Central memory CD8-positive, alpha-beta T cell (primary cell): ENCODE data around the gene ANO3.
"Not testable (repeated sequence)": the region's sequence is repeated elsewhere in the genome, so short reads cannot be mapped to it uniquely, and the experiment has no call there.

ENCODE experiments used
- ATAC-seq: fragments of 150-1000 bp; cut with Tn5 transposase; replicated peaks from 2 replicates; pipeline ENCODE4 v1.10.0; 2022; ENCODE audit warnings: mild to moderate bottlenecking, moderate FRiP score, moderate number of reproducible peaks; ENCODE audit not compliant: poor library complexity, severe bottlenecking; ENCODE audit errors: extremely low read depth
- DNase-seq, 2 donors: peaks; one replicate each; pipeline ENCODE4 v3.0.0; 2021; ENCODE audit warnings: low spot score in 2 of 2
- H3K27ac Mint-ChIP-seq: one replicate; pipeline ENCODE4 v1.8.0; 2022; ENCODE audit warnings: low read depth, mild to moderate bottlenecking, moderate library complexity, mixed read lengths
- H3K27me3 Mint-ChIP-seq: one replicate; pipeline ENCODE4 v1.8.0; 2022; ENCODE audit warnings: mixed read lengths
- H3K36me3 Mint-ChIP-seq: one replicate; pipeline ENCODE4 v1.8.0; 2022; ENCODE audit warnings: mild to moderate bottlenecking, moderate library complexity, mixed read lengths; ENCODE audit not compliant: insufficient read depth
- H3K4me1 Mint-ChIP-seq: one replicate; pipeline ENCODE4 v1.8.0; 2022; ENCODE audit warnings: mixed read lengths
- H3K4me3 Mint-ChIP-seq: one replicate; pipeline ENCODE4 v1.8.0; 2022; ENCODE audit warnings: mild to moderate bottlenecking, moderate library complexity, mixed read lengths
- H3K9me3 Mint-ChIP-seq: one replicate; pipeline ENCODE4 v1.8.0; 2022; ENCODE audit warnings: mixed read lengths

ANO3 gene

GRCh38 chr11:26597049-26597689 lies 265.2 kb downstream of the ANO3 start:
- H3K9me3 Mint-ChIP-seq = peaks cover 28% of the 10 kb centered on the region
- not testable (repeated sequence) for DNase-seq, H3K36me3 Mint-ChIP-seq, H3K4me1 Mint-ChIP-seq, H3K27me3 Mint-ChIP-seq, ATAC-seq, H3K27ac Mint-ChIP-seq, H3K4me3 Mint-ChIP-seq

GRCh38 chr11:26597899-26598298 lies 266.0 kb downstream of the ANO3 start:
- no peak for DNase-seq
- no peaks in the 10 kb centered on the region for H3K27me3 Mint-ChIP-seq
- no peak overlapping the region for H3K4me3 Mint-ChIP-seq
- no peak overlapping the region for H3K27ac Mint-ChIP-seq
- no peaks in the 10 kb centered on the region for H3K4me1 Mint-ChIP-seq
- peaks cover 28% of the 10 kb centered on the region for H3K9me3 Mint-ChIP-seq
- H3K36me3 Mint-ChIP-seq = peaks cover 3% of the 10 kb centered on the region
- ATAC-seq = no peak

GRCh38 chr11:26599425-26599824 lies 267.5 kb downstream of the ANO3 start:
- no peak overlapping the region for H3K4me3 Mint-ChIP-seq
- no peaks in the 10 kb centered on the region for H3K27me3 Mint-ChIP-seq
- no peak for DNase-seq
- H3K4me1 Mint-ChIP-seq = no peaks in the 10 kb centered on the region
- H3K9me3 Mint-ChIP-seq = peaks cover 27% of the 10 kb centered on the region
- no peak overlapping the region for H3K27ac Mint-ChIP-seq
- peaks cover 3% of the 10 kb centered on the region for H3K36me3 Mint-ChIP-seq
- no peak for ATAC-seq

- Mint-ChIP-seq H3K27me3 (no peaks in the 10 kb centered on the region), H3K36me3 (peaks cover 3% of the 10 kb centered on the region), H3K4me1 (no peaks in the 10 kb centered on the region), H3K4me3 (no peak overlapping the region), H3K9me3 (peaks cover 27% of the 10 kb centered on the region), H3K27ac (no peak overlapping the region)
- ATAC-seq = no peak
- no peak for DNase-seq
Observed at GRCh38 chr11:26599876-26600434, 268.0 kb downstream of the ANO3 start.

- ATAC-seq (no peak), DNase-seq (no peak)
- no peaks in the 10 kb centered on the region for H3K4me1 Mint-ChIP-seq
- no peak overlapping the region for H3K4me3 Mint-ChIP-seq
- no peaks in the 10 kb centered on the region for H3K36me3 Mint-ChIP-seq
- H3K27me3 Mint-ChIP-seq = no peaks in the 10 kb centered on the region
- H3K9me3 Mint-ChIP-seq = peaks cover 45% of the 10 kb centered on the region
- no peak overlapping the region for H3K27ac Mint-ChIP-seq
Observed at GRCh38 chr11:26607725-26608506, 276.0 kb downstream of the ANO3 start.

GRCh38 chr11:26608507-26609146 lies 276.7 kb downstream of the ANO3 start:
- DNase-seq (no peak), ATAC-seq (no peak)
- H3K4me1 Mint-ChIP-seq = no peaks in the 10 kb centered on the region
- peaks cover 50% of the 10 kb centered on the region for H3K9me3 Mint-ChIP-seq
- no peak overlapping the region for H3K4me3 Mint-ChIP-seq
- H3K27ac Mint-ChIP-seq = no peak overlapping the region
- no peaks in the 10 kb centered on the region for H3K36me3 Mint-ChIP-seq
- H3K27me3 Mint-ChIP-seq = no peaks in the 10 kb centered on the region

- Mint-ChIP-seq H3K27ac (no peak overlapping the region), H3K27me3 (no peaks in the 10 kb centered on the region), H3K9me3 (peaks cover 33% of the 10 kb centered on the region), H3K36me3 (no peaks in the 10 kb centered on the region), H3K4me3 (no peak overlapping the region), H3K4me1 (no peaks in the 10 kb centered on the region)
- ATAC-seq (no peak), DNase-seq (no peak)
Observed at GRCh38 chr11:26613759-26614158, 281.8 kb downstream of the ANO3 start.

- DNase-seq (no peak), ATAC-seq (no peak)
- H3K36me3 Mint-ChIP-seq = no peaks in the 10 kb centered on the region
- H3K4me1 Mint-ChIP-seq = no peaks in the 10 kb centered on the region
- no peaks in the 10 kb centered on the region for H3K27me3 Mint-ChIP-seq
- no peak overlapping the region for H3K27ac Mint-ChIP-seq
- peaks cover 23% of the 10 kb centered on the region for H3K9me3 Mint-ChIP-seq
- no peak overlapping the region for H3K4me3 Mint-ChIP-seq
Observed at GRCh38 chr11:26618441-26618840, 286.5 kb downstream of the ANO3 start.

- DNase-seq = no peak
- Mint-ChIP-seq H3K27ac (no peak overlapping the region), H3K36me3 (no peaks in the 10 kb centered on the region), H3K4me1 (no peaks in the 10 kb centered on the region), H3K9me3 (peaks cover 24% of the 10 kb centered on the region), H3K27me3 (no peaks in the 10 kb centered on the region), H3K4me3 (no peak overlapping the region)
- ATAC-seq = no peak
Observed at GRCh38 chr11:26620282-26621045, 288.5 kb downstream of the ANO3 start.

GRCh38 chr11:26621132-26621531 lies 289.2 kb downstream of the ANO3 start:
- no peak overlapping the region for H3K4me3 Mint-ChIP-seq
- peaks cover 29% of the 10 kb centered on the region for H3K9me3 Mint-ChIP-seq
- DNase-seq (no peak), ATAC-seq (no peak)
- no peaks in the 10 kb centered on the region for H3K4me1 Mint-ChIP-seq
- no peak overlapping the region for H3K27ac Mint-ChIP-seq
- H3K36me3 Mint-ChIP-seq = no peaks in the 10 kb centered on the region
- no peaks in the 10 kb centered on the region for H3K27me3 Mint-ChIP-seq

GRCh38 chr11:26622181-26622580 lies 290.3 kb downstream of the ANO3 start:
- Mint-ChIP-seq H3K27me3 (no peaks in the 10 kb centered on the region), H3K9me3 (peaks cover 34% of the 10 kb centered on the region), H3K4me1 (no peaks in the 10 kb centered on the region), H3K27ac (no peak overlapping the region), H3K4me3 (no peak overlapping the region), H3K36me3 (no peaks in the 10 kb centered on the region)
- DNase-seq = no peak
- no peak for ATAC-seq

GRCh38 chr11:26623076-26623659 lies 291.2 kb downstream of the ANO3 start:
- Mint-ChIP-seq H3K36me3 (no peaks in the 10 kb centered on the region), H3K27ac (no peak overlapping the region), H3K9me3 (peaks cover 33% of the 10 kb centered on the region), H3K4me3 (no peak overlapping the region), H3K27me3 (no peaks in the 10 kb centered on the region), H3K4me1 (no peaks in the 10 kb centered on the region)
- DNase-seq = no peak
- ATAC-seq = no peak
